SK-N-SH treated with all-trans-retinoic acid at 6 μM for 48 hours (cell line): ENCODE data around the gene SLC15A2.

Source experiments
- ATAC-seq: fragments of 200-7000 bp; cut with Tn5 transposase; 3 replicates; pipeline ENCODE4 v1.9.1; 2020; ENCODE audit warnings: mild to moderate bottlenecking, moderate library complexity
- ARNTL ChIP-seq: fragments of 450-650 bp; formaldehyde crosslinking; IDR thresholded peaks from 2 replicates; pipeline ENCODE4 v1.5.0; 2020; ENCODE audit warnings: low read depth, mild to moderate bottlenecking, moderate library complexity, borderline replicate concordance
- CSDC2 ChIP-seq: fragments of 250-450 bp; sonication (Bioruptor Pico); IDR thresholded peaks from 2 replicates; pipeline ENCODE4 v1.5.0; 2020; ENCODE audit warnings: mild to moderate bottlenecking, moderate library complexity
- ESRRG ChIP-seq: fragments of 250-450 bp; sonication (Bioruptor Pico); IDR thresholded peaks from 2 replicates; pipeline ENCODE4 v1.6.1; 2021; ENCODE audit warnings: mild to moderate bottlenecking
- GLIS3 ChIP-seq: fragments of 250-450 bp; sonication (Bioruptor Pico); IDR thresholded peaks from 2 replicates; pipeline ENCODE4 v1.5.0; 2020; ENCODE audit warnings: mild to moderate bottlenecking, moderate library complexity
- OSR1 ChIP-seq: fragments of 250-450 bp; sonication (Bioruptor Pico); IDR thresholded peaks from 2 replicates; pipeline ENCODE4 v1.8.0; 2022; ENCODE audit warnings: moderate library complexity, mild to moderate bottlenecking, inconsistent platforms
- PPARA ChIP-seq: fragments of 250-450 bp; sonication (Bioruptor Pico); IDR thresholded peaks from 2 replicates; pipeline ENCODE4 v1.5.0; 2020; ENCODE audit warnings: mild to moderate bottlenecking, borderline replicate concordance
- RARB ChIP-seq: fragments of 250-450 bp; sonication (Bioruptor Pico); IDR thresholded peaks from 2 replicates; pipeline ENCODE4 v1.8.0; 2021; ENCODE audit warnings: mild to moderate bottlenecking, moderate library complexity
- SNAI2 ChIP-seq: fragments of 250-450 bp; sonication (Bioruptor Pico); IDR thresholded peaks from 2 replicates; pipeline ENCODE4 v1.5.0; 2020; ENCODE audit warnings: mild to moderate bottlenecking, moderate library complexity
- TOX ChIP-seq: fragments of 250-450 bp; sonication (Bioruptor Pico); IDR thresholded peaks from 2 replicates; pipeline ENCODE4 v1.8.0; 2021; ENCODE audit warnings: mild to moderate bottlenecking, moderate library complexity, borderline replicate concordance
- ZC3H10 ChIP-seq: fragments of 250-450 bp; sonication (Bioruptor Pico); IDR thresholded peaks from 2 replicates; pipeline ENCODE4 v1.5.1; 2021; ENCODE audit warnings: mild to moderate bottlenecking, moderate library complexity
- ZFP3 ChIP-seq: fragments of 250-450 bp; sonication (Bioruptor Pico); IDR thresholded peaks from 2 replicates; pipeline ENCODE4 v1.5.0; 2020; ENCODE audit warnings: mild to moderate bottlenecking, moderate library complexity
- ZFP30 ChIP-seq: fragments of 450-650 bp; formaldehyde crosslinking; IDR thresholded peaks from 2 replicates; pipeline ENCODE4 v1.5.0; 2022; ENCODE audit warnings: mild to moderate bottlenecking, moderate library complexity
- ZNF565 ChIP-seq: fragments of 450-650 bp; formaldehyde crosslinking; conservative IDR thresholded peaks from 2 replicates; pipeline ENCODE4 v1.5.0; 2020; ENCODE audit warnings: low read depth, mild to moderate bottlenecking, moderate library complexity
- ZNF70 ChIP-seq: fragments of 450-650 bp; formaldehyde crosslinking; IDR thresholded peaks from 2 replicates; pipeline ENCODE4 v1.5.0; 2020; ENCODE audit warnings: mild to moderate bottlenecking, moderate library complexity
- ZNF8 ChIP-seq: fragments of 450-650 bp; formaldehyde crosslinking; IDR thresholded peaks from 2 replicates; pipeline ENCODE4 v1.5.0; 2020; ENCODE audit warnings: mild to moderate bottlenecking, moderate library complexity
- TF ChIP-seq, protein P1 (sequence below): fragments of 250-450 bp; sonication (Bioruptor Pico); IDR thresholded peaks from 2 replicates; pipeline ENCODE4 v1.8.0; 2020; ENCODE audit warnings: mild to moderate bottlenecking, moderate library complexity, borderline replicate concordance
- TF ChIP-seq, protein P2 (sequence below): fragments of 250-450 bp; sonication (Bioruptor Pico); IDR thresholded peaks from 2 replicates; pipeline ENCODE4 v1.5.1; 2020; ENCODE audit warnings: low read depth, mild to moderate bottlenecking, moderate library complexity
- TF ChIP-seq, protein P3 (sequence below): fragments of 250-450 bp; sonication (Bioruptor Pico); IDR thresholded peaks from 2 replicates; pipeline ENCODE4 v1.8.0; 2021; ENCODE audit warnings: low read depth, mild to moderate bottlenecking, moderate library complexity, borderline replicate concordance
- TF ChIP-seq, protein P4 (sequence below): fragments of 250-450 bp; sonication (Bioruptor Pico); IDR thresholded peaks from 2 replicates; pipeline ENCODE4 v1.5.0; 2020; ENCODE audit warnings: mild to moderate bottlenecking, moderate library complexity
- TF ChIP-seq, protein P5 (sequence below): fragments of 250-450 bp; sonication (Bioruptor Pico); IDR thresholded peaks from 2 replicates; pipeline ENCODE4 v1.5.1; 2021; ENCODE audit warnings: mild to moderate bottlenecking, moderate library complexity

SLC15A2 gene

DNA sequence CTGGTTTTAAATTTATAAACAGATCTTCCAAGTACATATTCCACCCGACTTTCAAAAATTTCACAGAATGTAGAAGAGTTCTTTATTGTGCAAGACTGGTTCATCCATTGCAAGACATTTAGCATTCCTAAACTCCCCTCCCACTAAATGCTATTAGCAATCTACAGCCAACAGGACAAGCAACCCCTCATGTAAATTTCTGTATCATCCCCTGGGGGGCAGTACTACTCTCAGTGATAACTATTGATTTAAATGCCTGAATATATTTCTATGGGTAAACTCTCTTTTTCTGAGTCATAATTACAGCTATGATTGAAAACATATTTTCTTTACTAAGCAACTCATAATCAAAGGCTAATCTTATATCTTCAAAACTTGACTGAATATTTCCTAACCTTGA is 10.7 kb upstream of the SLC15A2 start:
- TF ChIP-seq, protein P1, sequence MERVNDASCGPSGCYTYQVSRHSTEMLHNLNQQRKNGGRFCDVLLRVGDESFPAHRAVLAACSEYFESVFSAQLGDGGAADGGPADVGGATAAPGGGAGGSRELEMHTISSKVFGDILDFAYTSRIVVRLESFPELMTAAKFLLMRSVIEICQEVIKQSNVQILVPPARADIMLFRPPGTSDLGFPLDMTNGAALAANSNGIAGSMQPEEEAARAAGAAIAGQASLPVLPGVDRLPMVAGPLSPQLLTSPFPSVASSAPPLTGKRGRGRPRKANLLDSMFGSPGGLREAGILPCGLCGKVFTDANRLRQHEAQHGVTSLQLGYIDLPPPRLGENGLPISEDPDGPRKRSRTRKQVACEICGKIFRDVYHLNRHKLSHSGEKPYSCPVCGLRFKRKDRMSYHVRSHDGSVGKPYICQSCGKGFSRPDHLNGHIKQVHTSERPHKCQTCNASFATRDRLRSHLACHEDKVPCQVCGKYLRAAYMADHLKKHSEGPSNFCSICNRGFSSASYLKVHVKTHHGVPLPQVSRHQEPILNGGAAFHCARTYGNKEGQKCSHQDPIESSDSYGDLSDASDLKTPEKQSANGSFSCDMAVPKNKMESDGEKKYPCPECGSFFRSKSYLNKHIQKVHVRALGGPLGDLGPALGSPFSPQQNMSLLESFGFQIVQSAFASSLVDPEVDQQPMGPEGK (CRISPR knock-in tag): no peak
- TF ChIP-seq SNAI2 (no peak), PPARA (CRISPR knock-in tag) (no peak), ESRRG (CRISPR knock-in tag) (no peak), GLIS3 (CRISPR knock-in tag) (no peak), ZNF8 (CRISPR knock-in tag) (no peak), OSR1 (CRISPR knock-in tag) (no peak)
- TF ChIP-seq, protein P2, sequence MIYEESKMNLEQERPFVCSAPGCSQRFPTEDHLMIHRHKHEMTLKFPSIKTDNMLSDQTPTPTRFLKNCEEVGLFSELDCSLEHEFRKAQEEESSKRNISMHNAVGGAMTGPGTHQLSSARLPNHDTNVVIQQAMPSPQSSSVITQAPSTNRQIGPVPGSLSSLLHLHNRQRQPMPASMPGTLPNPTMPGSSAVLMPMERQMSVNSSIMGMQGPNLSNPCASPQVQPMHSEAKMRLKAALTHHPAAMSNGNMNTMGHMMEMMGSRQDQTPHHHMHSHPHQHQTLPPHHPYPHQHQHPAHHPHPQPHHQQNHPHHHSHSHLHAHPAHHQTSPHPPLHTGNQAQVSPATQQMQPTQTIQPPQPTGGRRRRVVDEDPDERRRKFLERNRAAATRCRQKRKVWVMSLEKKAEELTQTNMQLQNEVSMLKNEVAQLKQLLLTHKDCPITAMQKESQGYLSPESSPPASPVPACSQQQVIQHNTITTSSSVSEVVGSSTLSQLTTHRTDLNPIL: no peak
- ATAC-seq: peak; percentile 41; the same call in 1 of the 3 replicates

DNA sequence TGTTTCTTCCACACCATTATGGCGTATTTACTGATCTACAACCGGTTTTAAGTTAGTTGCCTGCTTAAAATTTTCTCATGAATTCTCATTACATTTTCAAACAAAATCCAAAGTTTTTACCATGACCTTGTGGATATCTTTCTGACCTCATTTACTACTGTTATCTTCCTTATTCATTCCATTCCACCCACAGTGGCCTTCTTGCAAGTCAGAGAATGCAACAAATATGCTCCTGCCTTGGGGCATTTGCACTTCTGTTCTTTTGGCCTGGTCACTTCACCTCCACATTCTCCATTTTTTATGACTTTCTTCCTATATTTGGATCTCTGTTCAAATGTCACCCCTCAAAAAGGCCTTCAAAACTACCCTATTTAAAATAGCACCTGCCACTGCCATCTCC is 8.8 kb upstream of the SLC15A2 start:
- TF ChIP-seq ZFP3 (no peak), GLIS3 (CRISPR knock-in tag) (no peak)
- ATAC-seq: no peak

DNA sequence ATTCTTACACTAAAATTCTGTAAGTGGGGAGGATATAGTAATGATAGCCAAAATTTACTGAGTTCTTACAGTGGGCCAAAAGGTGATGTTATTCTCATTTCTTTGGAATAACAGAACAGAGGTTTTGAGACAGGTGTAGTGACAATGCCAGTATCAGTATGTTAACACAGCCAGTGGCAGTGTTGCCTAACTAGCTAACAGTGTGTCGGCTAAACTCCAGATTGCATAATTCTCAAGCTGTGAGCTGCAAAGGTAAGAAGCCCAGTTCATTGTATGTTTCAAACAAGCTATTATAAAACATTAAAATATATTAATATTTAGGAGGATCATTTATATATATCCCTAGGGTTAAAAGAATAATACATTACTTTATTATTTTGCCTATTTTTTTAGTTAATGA is 920 bp downstream of the SLC15A2 start:
- ATAC-seq: no peak
- TF ChIP-seq ZFP30 (CRISPR knock-in tag) (no peak), ZNF565 (CRISPR knock-in tag) (no peak), ZNF70 (CRISPR knock-in tag) (no peak), OSR1 (CRISPR knock-in tag) (no peak), RARB (CRISPR knock-in tag) (no peak), ZNF8 (CRISPR knock-in tag) (no peak), CSDC2 (CRISPR knock-in tag) (no peak), TOX (CRISPR knock-in tag) (no peak)
- TF ChIP-seq, protein P3, sequence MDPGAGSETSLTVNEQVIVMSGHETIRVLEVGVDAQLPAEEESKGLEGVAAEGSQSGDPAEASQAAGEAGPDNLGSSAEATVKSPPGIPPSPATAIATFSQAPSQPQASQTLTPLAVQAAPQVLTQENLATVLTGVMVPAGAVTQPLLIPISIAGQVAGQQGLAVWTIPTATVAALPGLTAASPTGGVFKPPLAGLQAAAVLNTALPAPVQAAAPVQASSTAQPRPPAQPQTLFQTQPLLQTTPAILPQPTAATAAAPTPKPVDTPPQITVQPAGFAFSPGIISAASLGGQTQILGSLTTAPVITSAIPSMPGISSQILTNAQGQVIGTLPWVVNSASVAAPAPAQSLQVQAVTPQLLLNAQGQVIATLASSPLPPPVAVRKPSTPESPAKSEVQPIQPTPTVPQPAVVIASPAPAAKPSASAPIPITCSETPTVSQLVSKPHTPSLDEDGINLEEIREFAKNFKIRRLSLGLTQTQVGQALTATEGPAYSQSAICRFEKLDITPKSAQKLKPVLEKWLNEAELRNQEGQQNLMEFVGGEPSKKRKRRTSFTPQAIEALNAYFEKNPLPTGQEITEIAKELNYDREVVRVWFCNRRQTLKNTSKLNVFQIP (CRISPR knock-in tag): no peak
- TF ChIP-seq, protein P4, sequence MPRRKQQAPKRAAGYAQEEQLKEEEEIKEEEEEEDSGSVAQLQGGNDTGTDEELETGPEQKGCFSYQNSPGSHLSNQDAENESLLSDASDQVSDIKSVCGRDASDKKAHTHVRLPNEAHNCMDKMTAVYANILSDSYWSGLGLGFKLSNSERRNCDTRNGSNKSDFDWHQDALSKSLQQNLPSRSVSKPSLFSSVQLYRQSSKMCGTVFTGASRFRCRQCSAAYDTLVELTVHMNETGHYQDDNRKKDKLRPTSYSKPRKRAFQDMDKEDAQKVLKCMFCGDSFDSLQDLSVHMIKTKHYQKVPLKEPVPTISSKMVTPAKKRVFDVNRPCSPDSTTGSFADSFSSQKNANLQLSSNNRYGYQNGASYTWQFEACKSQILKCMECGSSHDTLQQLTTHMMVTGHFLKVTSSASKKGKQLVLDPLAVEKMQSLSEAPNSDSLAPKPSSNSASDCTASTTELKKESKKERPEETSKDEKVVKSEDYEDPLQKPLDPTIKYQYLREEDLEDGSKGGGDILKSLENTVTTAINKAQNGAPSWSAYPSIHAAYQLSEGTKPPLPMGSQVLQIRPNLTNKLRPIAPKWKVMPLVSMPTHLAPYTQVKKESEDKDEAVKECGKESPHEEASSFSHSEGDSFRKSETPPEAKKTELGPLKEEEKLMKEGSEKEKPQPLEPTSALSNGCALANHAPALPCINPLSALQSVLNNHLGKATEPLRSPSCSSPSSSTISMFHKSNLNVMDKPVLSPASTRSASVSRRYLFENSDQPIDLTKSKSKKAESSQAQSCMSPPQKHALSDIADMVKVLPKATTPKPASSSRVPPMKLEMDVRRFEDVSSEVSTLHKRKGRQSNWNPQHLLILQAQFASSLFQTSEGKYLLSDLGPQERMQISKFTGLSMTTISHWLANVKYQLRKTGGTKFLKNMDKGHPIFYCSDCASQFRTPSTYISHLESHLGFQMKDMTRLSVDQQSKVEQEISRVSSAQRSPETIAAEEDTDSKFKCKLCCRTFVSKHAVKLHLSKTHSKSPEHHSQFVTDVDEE (CRISPR knock-in tag): no peak
- TF ChIP-seq, protein P1 (CRISPR knock-in tag): no peak

DNA sequence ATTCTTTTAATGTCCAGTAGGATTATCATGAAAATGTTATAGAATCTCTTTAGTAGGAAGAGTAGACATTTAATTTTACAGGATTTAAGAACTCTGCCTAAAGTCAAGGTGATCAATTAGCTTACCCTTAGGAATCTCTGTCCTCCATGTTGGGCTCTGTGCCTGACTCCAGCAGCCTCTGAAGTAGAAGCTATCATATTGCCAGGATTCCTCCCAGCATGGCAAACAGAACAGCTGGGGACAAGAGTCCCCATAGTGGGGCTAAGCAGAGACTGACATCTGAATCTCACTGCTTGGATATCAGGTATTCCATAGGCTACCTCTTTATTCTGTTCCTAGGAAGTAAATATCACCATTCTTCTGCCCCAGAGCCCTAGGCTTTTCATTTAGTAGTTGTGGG is 1.5 kb downstream of the SLC15A2 start:
- ATAC-seq: no peak
- TF ChIP-seq ESRRG (CRISPR knock-in tag): no peak
- no peak for TF ChIP-seq ZNF8 (CRISPR knock-in tag)
- TF ChIP-seq, protein P3 (CRISPR knock-in tag): no peak
- TF ChIP-seq, protein P4 (CRISPR knock-in tag): no peak
- no peak for TF ChIP-seq ZNF70 (CRISPR knock-in tag)
- TF ChIP-seq, protein P5, sequence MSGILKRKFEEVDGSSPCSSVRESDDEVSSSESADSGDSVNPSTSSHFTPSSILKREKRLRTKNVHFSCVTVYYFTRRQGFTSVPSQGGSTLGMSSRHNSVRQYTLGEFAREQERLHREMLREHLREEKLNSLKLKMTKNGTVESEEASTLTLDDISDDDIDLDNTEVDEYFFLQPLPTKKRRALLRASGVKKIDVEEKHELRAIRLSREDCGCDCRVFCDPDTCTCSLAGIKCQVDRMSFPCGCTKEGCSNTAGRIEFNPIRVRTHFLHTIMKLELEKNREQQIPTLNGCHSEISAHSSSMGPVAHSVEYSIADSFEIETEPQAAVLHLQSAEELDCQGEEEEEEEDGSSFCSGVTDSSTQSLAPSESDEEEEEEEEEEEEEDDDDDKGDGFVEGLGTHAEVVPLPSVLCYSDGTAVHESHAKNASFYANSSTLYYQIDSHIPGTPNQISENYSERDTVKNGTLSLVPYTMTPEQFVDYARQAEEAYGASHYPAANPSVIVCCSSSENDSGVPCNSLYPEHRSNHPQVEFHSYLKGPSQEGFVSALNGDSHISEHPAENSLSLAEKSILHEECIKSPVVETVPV (CRISPR knock-in tag): no peak
- no peak for TF ChIP-seq ZNF565 (CRISPR knock-in tag)
- TF ChIP-seq ZC3H10 (CRISPR knock-in tag): no peak
- TF ChIP-seq ARNTL (CRISPR knock-in tag): no peak
